ENCODE measurements around the gene TRAF4.

TRAF4 gene
- total RNA-seq, result 17.4 to 276 (median 123) reads per million in 3 experiments

- peak; percentile 73 for DNase-seq
These were observed at the start of gene TRAF4 for GRCh38 chr17:28743243-28744103. TSS of gene TRAF4 (plus strand) at chr17:28744011. CDS start at chr17:28744113, 102 bp downstream.

- no peak for DNase-seq
These were observed 45.4 kb upstream of the TRAF4 start for GRCh38 chr17:28698253-28698941.

GRCh38 chr17:28700278-28700677, 43.5 kb upstream of the TRAF4 start:
- no peak for DNase-seq

- no peak for DNase-seq
These were observed 42.9 kb upstream of the TRAF4 start for GRCh38 chr17:28700830-28701492.

GRCh38 chr17:28702026-28702751, 41.6 kb upstream of the TRAF4 start:
- DNase-seq, result no peak

- no peak for DNase-seq
These were observed 41.1 kb upstream of the TRAF4 start for GRCh38 chr17:28702752-28703150.

- no peak for DNase-seq
These were observed 40.1 kb upstream of the TRAF4 start for GRCh38 chr17:28703552-28704218.

- DNase-seq, result no peak
These were observed 39.5 kb upstream of the TRAF4 start for GRCh38 chr17:28704219-28704858.

GRCh38 chr17:28705074-28705659, 38.6 kb upstream of the TRAF4 start:
- DNase-seq, result no peak

- no peak for DNase-seq
These were observed 38.0 kb upstream of the TRAF4 start for GRCh38 chr17:28705728-28706334.

- no peak for DNase-seq
These were observed 37.1 kb upstream of the TRAF4 start for GRCh38 chr17:28706471-28707338.

GRCh38 chr17:28707339-28707720, 36.5 kb upstream of the TRAF4 start:
- no peak for DNase-seq

- peak; percentile 83 for DNase-seq
These were observed 32.7 kb upstream of the TRAF4 start for GRCh38 chr17:28710861-28711722.

- no peak for DNase-seq
These were observed 32.1 kb upstream of the TRAF4 start, which contains the start of gene PROCA1 for GRCh38 chr17:28711723-28712031. TSS of gene PROCA1 (minus strand) at chr17:28711888. CDS start at chr17:28711660, 228 bp downstream.

- peak; percentile 45 for DNase-seq
These were observed 31.6 kb upstream of the TRAF4 start for GRCh38 chr17:28712032-28712704.

GRCh38 chr17:28712705-28713415, 31.0 kb upstream of the TRAF4 start:
- DNase-seq, result no peak

- no peak for DNase-seq
These were observed 29.5 kb upstream of the TRAF4 start for GRCh38 chr17:28714281-28714680.

- no peak for DNase-seq
These were observed 28.6 kb upstream of the TRAF4 start for GRCh38 chr17:28715217-28715616.

All from central memory CD4-positive, alpha-beta T cell (primary cell).